ENCODE measurements around the gene RPL36. TPM values are rescaled to one million over a fixed set of nuclear protein-coding genes. Genes with fewer than 3 reads are reported as not detected.

The RPL36 gene
- total RNA-seq, 3 donors from 2014 or later: 687 to 1,274 (median 863) TPM

DNA sequence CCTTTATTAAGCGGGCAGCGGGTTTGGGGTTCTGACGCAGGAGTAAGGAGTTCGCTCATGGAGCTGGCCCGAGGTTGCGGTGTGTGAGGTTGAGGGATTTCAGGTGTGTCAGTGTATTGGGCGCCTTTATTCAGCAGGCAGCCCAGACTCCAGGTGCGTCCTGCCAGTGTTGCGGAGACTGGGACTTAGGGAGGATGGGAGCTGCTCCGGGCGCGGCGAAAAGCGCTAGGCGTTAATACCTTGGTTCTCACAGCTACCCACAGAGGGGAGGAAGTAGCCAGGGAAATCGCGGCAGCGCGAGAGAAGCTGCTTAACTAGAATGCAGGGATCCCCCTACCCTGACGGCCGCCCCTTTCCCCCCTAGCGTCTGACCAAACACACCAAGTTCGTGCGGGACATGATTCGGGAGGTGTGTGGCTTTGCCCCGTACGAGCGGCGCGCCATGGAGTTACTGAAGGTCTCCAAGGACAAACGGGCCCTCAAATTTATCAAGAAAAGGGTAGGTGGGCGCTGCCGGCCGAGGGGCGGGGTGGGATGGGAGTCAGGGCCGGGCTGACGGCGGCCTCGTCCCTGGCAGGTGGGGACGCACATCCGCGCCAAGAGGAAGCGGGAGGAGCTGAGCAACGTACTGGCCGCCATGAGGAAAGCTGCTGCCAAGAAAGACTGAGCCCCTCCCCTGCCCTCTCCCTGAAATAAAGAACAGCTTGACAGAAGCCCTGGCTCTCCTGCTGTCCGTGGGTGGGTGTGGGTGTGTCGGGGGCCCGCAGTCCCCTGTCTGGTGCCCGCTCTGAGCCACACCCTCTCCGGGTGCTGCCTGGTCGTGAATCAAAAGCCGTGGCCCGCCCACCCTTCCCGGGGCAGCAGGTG lies 1.1 kb downstream of the RPL36 start:
- peaks cover 7 to 8% of the 10 kb centered on the region in 2 donors for H3K4me1 ChIP-seq
- peak overlapping the region; percentile 81 to 99 (median 85) for H3K4me3 ChIP-seq
- peaks cover 10% of the 10 kb centered on the region for H3K36me3 ChIP-seq
- no peaks in the 10 kb centered on the region for H3K27me3 ChIP-seq
- H3K9me3 ChIP-seq: no peaks in the 10 kb centered on the region
- peak; percentile 63 to 68 for DNase-seq (ENCODE audit: low spot score in 2 of 2)
- TF ChIP-seq, protein P1, sequence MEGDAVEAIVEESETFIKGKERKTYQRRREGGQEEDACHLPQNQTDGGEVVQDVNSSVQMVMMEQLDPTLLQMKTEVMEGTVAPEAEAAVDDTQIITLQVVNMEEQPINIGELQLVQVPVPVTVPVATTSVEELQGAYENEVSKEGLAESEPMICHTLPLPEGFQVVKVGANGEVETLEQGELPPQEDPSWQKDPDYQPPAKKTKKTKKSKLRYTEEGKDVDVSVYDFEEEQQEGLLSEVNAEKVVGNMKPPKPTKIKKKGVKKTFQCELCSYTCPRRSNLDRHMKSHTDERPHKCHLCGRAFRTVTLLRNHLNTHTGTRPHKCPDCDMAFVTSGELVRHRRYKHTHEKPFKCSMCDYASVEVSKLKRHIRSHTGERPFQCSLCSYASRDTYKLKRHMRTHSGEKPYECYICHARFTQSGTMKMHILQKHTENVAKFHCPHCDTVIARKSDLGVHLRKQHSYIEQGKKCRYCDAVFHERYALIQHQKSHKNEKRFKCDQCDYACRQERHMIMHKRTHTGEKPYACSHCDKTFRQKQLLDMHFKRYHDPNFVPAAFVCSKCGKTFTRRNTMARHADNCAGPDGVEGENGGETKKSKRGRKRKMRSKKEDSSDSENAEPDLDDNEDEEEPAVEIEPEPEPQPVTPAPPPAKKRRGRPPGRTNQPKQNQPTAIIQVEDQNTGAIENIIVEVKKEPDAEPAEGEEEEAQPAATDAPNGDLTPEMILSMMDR (IDR thresholded peaks at IDR 0.05): no peak
- peak in 1 of 3 donors; percentile 7 for TF ChIP-seq POLR2AphosphoS5 (IDR thresholded peaks at IDR 0.05)
- intact Hi-C loops (cut with DNase I; ENCODE audit: low total_unique reads): loop anchor here (10.0 kb wide), 1 partner anchor 1054 kb away; no protein-coding TSS in a partner anchor
- H3K27ac ChIP-seq: peak overlapping the region; percentile 97

DNA sequence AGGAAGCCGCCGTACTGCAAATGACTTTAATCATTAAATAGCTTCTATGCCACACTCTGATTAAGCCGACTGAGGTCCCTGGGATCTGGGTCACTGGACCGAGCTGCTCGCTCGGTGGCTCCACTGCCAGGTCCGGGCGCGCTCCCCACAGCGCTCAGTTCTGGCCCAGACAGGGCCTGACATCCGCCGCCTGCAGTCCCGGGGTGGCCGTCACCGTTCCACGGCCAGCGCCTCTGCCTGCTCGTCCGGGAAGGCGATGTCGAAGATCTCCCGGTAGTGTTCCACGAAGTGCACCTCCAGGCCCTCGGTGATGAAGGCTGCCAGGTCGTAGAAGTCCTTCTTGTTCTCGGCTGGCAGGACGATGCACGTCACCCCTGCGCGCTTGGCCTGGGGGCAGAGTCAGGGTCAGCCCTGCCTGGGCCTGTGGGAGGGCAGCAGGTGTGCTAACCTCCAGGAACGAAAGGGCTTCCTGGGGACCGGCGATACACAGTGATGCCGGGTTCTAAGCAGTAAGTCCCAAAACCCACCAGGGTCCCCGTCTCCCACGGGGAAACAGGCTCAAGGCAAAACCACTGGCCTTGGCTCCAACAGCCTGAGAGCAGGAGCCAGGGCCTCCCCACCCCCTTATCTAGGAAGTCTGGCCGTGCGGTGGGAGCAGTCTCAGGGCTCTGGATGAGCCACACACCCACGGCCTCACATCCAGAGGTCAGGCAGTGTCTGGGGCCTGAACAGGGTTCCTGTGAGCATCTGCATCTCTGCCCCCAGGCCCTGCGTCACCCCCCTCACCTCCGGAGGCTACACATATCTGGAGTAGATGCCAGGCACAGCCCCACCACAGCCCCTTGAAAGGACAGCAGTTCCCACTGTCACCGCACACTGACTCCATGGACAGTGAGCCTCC lies 2.0 kb downstream of the RPL36 start:
- peak overlapping the region; percentile 81 to 99 (median 85) for H3K4me3 ChIP-seq
- DNase-seq (ENCODE audit: low spot score in 2 of 2): no peak

DNA sequence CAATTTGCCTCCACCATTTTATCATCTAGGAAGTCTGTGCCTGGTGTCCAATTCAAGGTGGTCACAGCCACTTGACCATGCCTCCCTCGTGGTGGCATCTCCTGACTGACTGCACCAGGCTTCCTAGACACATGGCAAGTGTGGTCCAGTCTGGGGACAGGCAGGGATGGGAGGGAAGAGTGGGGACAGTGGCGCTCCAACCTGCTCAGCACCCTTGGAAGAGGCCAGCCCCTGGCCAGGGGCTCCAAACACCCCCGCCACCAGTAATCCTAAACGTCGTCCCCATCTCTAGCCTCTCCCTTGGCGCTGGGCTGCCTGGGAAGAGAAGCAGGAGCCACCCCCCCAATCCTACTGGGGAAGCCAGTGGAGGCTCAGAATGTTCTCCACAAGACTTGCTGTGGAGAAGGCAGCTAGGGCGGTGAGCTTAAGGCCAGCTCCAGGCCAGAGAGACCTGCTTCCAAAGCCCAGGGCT lies 2.7 kb downstream of the RPL36 start:
- H3K9me3 ChIP-seq: no peaks in the 10 kb centered on the region
- H3K4me1 ChIP-seq: peaks cover 7 to 8% of the 10 kb centered on the region in 2 donors
- H3K36me3 ChIP-seq: peaks cover 10% of the 10 kb centered on the region
- peak overlapping the region; percentile 50 to 97 for H3K27ac ChIP-seq
- no peaks in the 10 kb centered on the region for H3K27me3 ChIP-seq
- no peak for DNase-seq (ENCODE audit: low spot score in 2 of 2)
- TF ChIP-seq POLR2AphosphoS5 (IDR thresholded peaks at IDR 0.05) (no peak), POLR2A (IDR thresholded peaks at IDR 0.05) (no peak)
- TF ChIP-seq, protein P1 (IDR thresholded peaks at IDR 0.05): no peak
- intact Hi-C loops (cut with DNase I; ENCODE audit: low total_unique reads): loop anchor here (10.0 kb wide), 1 partner anchor 1052 kb away; no protein-coding TSS in a partner anchor
- peak overlapping the region in 1 of 3 donors; percentile 99 for H3K4me3 ChIP-seq

More for the DNA sequence above, 2.0 kb downstream of the RPL36 start:
- peaks cover 10% of the 10 kb centered on the region for H3K36me3 ChIP-seq
- peaks cover 7 to 8% of the 10 kb centered on the region in 2 donors for H3K4me1 ChIP-seq
- H3K27me3 ChIP-seq: no peaks in the 10 kb centered on the region
- peak overlapping the region; percentile 97 for H3K27ac ChIP-seq
- intact Hi-C loops (cut with DNase I; ENCODE audit: low total_unique reads): loop anchor here (10.0 kb wide), 1 partner anchor 1053 kb away; no protein-coding TSS in a partner anchor
- H3K9me3 ChIP-seq: no peaks in the 10 kb centered on the region
- TF ChIP-seq, protein P1 (IDR thresholded peaks at IDR 0.05): no peak
- TF ChIP-seq POLR2A (IDR thresholded peaks at IDR 0.05): no peak
- TF ChIP-seq POLR2AphosphoS5 (IDR thresholded peaks at IDR 0.05): no peak

DNA sequence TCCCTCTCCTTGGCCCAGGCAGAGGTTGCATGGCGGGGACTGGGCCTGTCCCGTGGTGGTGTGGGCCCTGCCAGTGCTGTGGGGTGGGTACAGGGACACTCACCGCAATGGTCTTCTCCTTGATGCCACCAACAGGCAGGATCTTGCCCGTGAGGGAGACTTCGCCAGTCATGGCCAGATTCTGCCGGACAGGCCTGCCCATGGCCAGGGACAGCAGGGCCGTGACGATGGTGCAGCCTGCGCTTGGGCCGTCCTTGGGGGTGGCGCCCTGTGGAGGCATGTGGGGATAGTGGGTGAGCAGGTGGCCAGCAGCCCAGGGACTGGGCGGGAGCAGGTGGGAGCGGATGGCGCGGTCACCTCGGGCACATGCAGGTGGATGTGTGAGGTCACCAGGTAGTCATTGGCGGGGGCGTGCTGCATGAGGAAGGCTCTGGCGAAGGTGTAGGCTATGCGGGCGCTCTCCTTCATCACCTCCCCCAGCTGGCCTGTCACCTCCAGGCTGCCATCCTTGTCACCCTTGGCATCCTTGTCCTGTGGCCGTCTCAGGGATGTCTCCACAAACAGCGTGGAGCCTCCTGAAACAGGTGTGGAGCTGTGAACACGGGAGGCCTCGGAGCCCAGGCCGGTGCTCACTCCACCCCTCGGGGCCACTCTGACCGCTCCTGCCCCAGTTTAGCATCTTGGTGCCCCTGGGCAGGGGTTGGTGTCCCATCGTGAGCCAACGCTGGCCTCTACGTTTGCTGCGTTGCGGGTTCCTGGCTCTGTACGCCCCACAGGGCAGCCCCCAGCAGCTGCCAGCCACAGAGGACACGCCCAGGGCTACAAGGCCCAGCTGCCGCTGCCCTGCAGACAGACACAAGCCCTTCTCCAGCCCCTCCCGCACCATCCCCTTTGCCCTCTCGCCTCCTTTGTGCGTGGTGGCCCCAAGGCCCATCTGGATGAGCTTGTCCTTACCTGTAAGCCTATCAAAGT lies 3.4 kb downstream of the RPL36 start:
- Histone ChIP-seq H3K4me1 (peaks cover 7 to 8% of the 10 kb centered on the region in 2 donors), H3K4me3 (no peak overlapping the region), H3K27me3 (no peaks in the 10 kb centered on the region), H3K27ac (peak overlapping the region; percentile 50 to 97), H3K9me3 (no peaks in the 10 kb centered on the region), H3K36me3 (peaks cover 10% of the 10 kb centered on the region)
- DNase-seq (ENCODE audit: low spot score in 2 of 2): no peak
- intact Hi-C loops (cut with DNase I; ENCODE audit: low total_unique reads): loop anchor here (10.0 kb wide), 1 partner anchor 1051 kb away; no protein-coding TSS in a partner anchor
- no peak for TF ChIP-seq POLR2A (IDR thresholded peaks at IDR 0.05)
- no peak for TF ChIP-seq POLR2AphosphoS5 (IDR thresholded peaks at IDR 0.05)
- TF ChIP-seq, protein P1 (IDR thresholded peaks at IDR 0.05): no peak
